Dedifferentiated amniotic fluid mesenchymal stem cell (primary cell): Measurements from ENCODE around the gene SPAG9.

ENCODE experiments used
- DNase-seq: peaks from one replicate; pipeline ENCODE4 v3.0.0-alpha.2; 2016; ENCODE audit errors: extremely low spot score

SPAG9 gene

GRCh38 chr17:51045621-51046020, 75.0 kb downstream of the SPAG9 start:
- DNase-seq, result no peak

GRCh38 chr17:51044976-51045375, 75.7 kb downstream of the SPAG9 start:
- DNase-seq, result no peak

- DNase-seq, result no peak
Measured at GRCh38 chr17:51036084-51036483, 84.6 kb downstream of the SPAG9 start.

GRCh38 chr17:51035431-51035830, 85.2 kb downstream of the SPAG9 start:
- DNase-seq, result peak; percentile 89

GRCh38 chr17:51034800-51035199, 85.9 kb downstream of the SPAG9 start:
- no peak for DNase-seq

- no peak for DNase-seq
Measured at GRCh38 chr17:51032850-51033249, 87.8 kb downstream of the SPAG9 start.

- DNase-seq, result peak; percentile 16
Measured at GRCh38 chr17:51029568-51030463, 90.9 kb downstream of the SPAG9 start.

- no peak for DNase-seq
Measured at GRCh38 chr17:51029142-51029541, 91.5 kb downstream of the SPAG9 start.

GRCh38 chr17:51028176-51028863, 92.3 kb downstream of the SPAG9 start:
- DNase-seq, result no peak

- no peak for DNase-seq
Measured at GRCh38 chr17:51018541-51018940, 102.1 kb downstream of the SPAG9 start.

GRCh38 chr17:51017270-51017669, 103.4 kb downstream of the SPAG9 start:
- DNase-seq, result no peak

GRCh38 chr17:51016099-51016498, 104.6 kb downstream of the SPAG9 start:
- DNase-seq, result no peak

GRCh38 chr17:51015145-51015558, 105.5 kb downstream of the SPAG9 start:
- DNase-seq, result peak; percentile 61

GRCh38 chr17:51014129-51014528, 106.5 kb downstream of the SPAG9 start:
- DNase-seq, result no peak

GRCh38 chr17:51013322-51013721, 107.3 kb downstream of the SPAG9 start:
- DNase-seq, result no peak

- no peak for DNase-seq
Measured at GRCh38 chr17:51012538-51012937, 108.1 kb downstream of the SPAG9 start.

- DNase-seq, result no peak
Measured at GRCh38 chr17:51010173-51010675, 110.4 kb downstream of the SPAG9 start.

GRCh38 chr17:51006601-51007000, 114.1 kb downstream of the SPAG9 start:
- DNase-seq, result no peak

- no peak for DNase-seq
Measured at GRCh38 chr17:51005768-51006167, 114.9 kb downstream of the SPAG9 start.

GRCh38 chr17:51004249-51004648, 116.4 kb downstream of the SPAG9 start:
- DNase-seq, result no peak

- peak; percentile 79 for DNase-seq
Measured at GRCh38 chr17:51000835-51001638, 119.6 kb downstream of the SPAG9 start.

- no peak for DNase-seq
Measured at GRCh38 chr17:50995668-50996067, 125.0 kb downstream of the SPAG9 start.
